Activated CD4-positive, alpha-beta T cell treated with anti-CD3 and anti-CD28 coated beads for 1 hour (primary cell): ENCODE data around the gene SYNDIG1L.
"Not testable (repeated sequence)": the region's sequence is repeated elsewhere in the genome, so short reads cannot be mapped to it uniquely, and the experiment has no call there.

Experiments
- DNase-seq: peaks from one replicate; pipeline ENCODE4 v3.0.0-alpha.2; 2020

Gene SYNDIG1L

DNA sequence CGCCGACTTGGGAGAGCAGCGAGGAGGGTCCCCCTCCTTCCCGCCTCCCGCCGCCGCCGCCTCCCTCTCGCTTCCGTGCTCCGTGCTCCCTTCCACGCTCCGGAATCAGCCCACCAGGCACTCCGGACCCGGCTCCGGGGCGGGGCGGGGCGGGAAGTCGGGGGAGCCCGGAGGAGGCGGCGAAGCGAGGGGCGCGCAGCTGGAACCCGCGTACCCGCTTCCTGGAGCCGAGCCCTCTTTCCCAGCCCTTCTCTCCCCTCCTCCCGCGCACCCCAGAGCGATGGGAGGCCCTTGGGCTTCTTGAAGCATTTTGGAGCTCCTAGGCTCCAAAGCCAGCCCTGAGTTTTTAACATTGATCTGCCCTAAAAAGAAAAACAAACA lies at the start of gene SYNDIG1L:
TSS of gene SYNDIG1L (minus strand) at position 9 of the 381 bp plus-strand sequence. CDS start 16,466 bp downstream, outside the sequence.
- DNase-seq: no peak

DNA sequence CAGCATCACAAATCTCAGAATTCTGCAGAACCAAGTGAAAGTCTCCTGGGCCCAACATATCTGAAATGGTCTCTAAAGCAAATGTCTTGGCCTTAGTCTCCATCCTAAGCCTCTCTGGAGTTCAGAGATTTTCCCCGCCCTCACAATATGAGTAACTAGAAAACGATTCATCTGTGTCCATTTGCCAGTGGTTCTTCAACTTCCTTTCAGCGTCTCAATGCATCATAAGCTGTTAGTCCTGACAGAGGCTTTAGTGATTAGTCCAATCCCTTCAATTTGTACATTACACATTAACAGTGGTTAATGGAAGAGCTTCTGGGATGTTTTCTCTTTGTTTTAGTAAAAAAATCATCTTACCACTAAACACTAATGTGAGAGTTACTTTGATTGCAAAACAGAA lies 49.7 kb upstream of the SYNDIG1L start:
- no peak for DNase-seq

DNA sequence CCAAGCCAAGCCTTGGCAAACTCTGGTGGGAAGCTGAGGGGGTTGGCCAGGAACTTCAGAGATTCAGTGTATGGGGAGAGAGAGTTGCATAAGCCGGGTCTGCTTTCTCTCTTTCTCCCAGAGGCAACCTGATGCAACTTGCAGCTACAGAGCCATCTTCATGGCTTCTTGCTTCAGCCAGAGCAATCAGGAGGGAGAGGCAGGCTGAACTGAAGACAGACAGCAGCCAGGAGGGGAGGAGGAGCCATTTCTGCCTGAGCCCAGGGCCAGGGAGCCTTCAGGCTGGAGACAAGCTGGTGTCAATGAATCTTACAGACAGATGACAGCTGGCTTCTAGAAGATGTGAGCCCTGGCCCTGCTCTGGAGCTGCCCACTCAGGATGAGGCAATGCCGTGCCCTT lies 48.4 kb upstream of the SYNDIG1L start:
- DNase-seq: no peak

DNA sequence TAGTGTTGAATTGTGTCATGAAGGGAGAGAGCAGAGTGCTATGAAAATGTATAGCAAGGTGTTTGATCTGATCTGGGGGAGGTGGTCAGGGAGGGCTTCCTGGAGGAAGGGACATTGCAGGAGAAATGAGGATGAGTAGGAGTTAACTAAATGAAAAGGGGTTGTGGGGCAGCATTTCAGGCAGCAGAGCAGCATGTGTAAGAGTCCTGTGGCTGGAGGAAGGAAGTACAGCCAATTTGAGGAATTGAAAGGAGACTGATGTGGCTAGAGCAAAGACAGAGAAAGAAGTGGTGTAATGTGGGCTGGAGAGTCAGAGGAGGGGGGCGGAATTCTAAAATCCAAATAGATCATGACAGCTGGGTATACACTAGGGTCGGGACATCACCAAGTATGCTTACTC lies 46.6 kb upstream of the SYNDIG1L start:
- DNase-seq: no peak

DNA sequence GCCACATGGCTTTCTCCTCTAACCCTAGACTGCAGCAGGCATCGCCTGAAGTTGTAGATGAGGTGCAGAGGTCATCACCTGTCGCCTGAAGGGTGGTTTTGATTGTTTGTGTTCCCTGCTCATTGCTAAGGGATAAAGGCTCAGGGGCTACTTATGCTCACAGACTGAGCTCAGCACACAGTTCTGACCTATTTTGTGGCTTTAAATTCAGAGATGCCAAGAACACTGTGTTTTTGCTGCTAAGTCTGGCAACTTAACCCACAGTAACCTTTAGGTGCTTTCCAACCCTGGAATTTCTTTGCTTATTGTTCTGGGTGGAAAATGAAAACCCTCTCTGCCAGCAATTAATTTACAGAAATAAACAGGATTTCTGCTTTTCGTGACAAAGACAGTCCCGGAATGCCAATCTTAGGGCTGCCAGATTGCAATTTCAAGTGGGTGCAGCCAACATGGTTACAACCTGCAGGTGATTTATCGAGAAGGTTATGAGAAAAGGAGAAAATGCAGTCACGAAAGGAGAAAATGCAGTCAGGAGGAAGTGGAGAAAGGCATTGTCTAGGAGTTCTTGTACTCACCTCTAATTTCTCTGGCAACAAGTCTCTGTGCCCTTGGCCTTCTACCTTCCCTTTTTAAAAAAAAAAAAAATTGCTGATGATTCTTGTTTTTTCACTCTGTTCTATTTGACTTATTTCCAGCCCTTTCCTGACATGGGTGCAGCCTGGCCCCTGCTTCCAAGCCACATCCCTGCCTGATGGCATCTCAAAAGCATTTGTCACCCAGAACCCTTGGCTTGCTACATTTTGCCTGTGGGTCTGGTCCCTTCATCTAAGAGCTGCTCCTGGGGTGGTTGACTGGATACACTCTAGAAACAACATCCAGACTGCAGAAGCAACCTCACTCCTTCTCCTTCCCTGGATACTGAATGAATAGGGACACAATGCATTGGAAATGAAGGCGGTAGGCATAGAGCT lies 43.8 kb upstream of the SYNDIG1L start:
- DNase-seq: no peak

DNA sequence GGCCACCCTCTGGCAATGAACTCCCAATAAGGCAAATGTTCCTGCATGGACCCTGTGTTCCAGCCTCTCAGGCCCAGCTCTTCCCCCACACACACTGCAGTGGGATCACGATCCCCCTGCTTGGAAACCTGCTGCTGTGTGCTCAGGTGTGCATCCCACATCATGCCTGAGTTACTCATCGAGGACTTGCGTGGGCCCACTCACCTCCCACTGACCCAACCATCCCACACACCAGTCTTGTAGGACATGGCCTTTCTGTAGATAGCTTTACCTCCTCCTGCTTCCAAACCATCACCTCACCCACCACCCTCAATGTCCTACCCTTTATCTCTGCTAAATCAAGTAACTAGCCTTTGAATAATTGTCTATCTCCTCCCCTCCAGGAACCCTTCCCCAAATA lies 42.5 kb upstream of the SYNDIG1L start:
- no peak for DNase-seq

DNA sequence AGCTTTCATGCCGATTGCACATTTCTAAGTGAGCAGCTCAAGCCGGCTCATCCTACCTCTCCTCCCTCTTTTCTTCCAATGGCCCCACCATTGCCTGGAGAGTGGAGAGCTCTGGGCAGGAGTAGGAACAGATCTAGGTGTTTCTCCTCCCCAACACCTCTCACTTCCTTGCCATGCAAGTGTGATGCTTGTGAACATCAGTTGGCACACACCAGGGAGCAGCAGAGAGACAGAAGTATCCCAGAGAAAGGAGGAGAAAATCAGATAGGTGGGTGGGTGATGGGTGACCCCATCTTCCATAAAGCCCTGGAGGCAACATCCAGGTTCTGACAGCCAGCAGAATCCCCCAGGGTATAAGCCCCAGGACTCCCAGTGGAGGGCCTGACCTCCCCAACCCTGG lies 39.3 kb upstream of the SYNDIG1L start:
- DNase-seq: no peak

DNA sequence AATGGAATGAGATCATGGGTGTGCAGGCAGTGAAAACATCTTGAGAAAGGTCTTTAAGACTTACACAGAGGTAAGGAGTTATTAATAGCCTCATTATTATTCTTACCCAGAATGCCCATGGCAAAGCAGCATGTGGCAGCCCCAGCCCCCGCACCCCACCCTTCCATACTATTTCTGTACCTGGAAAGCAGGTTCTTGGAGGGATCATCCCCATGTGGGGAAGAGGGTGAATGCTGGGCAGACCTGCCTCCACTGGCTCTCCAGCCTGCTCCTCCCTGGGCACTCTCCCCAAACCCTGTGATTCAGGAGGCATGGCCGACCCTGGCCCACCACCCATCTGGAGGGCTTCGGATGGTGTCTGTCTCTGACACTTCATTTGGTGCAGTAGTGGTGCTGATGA lies 38.8 kb upstream of the SYNDIG1L start:
- no peak for DNase-seq

DNA sequence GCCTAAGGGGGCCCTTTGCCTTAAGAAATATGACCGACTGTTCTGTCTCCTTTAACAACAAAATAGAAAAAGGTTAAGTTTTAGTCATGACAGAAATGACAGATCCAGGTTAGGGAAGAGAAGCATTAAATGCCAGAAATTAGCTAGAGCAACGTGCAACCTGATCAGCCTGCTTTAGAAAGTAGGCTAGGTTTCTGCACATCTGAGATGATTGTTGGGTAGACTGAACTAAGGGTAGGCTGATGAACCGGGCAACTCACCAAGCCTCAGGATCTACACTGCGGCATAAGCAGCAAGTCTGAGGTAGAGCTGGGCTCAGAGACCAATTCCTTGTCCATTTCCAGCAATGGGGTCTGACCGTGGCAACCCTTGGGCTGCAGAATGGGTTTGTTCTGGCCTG lies 37.7 kb upstream of the SYNDIG1L start:
- DNase-seq: no peak

DNA sequence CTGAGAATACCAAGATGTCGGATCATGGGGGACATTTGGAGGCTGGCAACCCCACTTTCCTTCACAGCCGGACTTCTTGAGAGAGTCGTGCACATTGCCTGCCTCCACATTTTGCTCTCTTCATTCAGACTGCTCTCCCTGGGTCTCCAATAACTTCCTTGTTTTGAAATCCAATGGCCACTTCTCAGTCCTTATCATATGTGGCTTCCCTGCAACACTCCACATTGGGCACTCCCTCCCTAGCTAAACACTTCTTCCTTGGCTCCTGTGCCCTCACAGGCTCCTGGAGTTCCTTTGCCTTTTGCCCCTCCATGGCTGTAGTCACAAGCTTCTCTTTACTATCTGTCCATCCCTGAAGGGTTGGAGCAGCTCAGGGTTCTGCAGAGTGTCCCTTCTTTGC lies 37.0 kb upstream of the SYNDIG1L start:
- no peak for DNase-seq

DNA sequence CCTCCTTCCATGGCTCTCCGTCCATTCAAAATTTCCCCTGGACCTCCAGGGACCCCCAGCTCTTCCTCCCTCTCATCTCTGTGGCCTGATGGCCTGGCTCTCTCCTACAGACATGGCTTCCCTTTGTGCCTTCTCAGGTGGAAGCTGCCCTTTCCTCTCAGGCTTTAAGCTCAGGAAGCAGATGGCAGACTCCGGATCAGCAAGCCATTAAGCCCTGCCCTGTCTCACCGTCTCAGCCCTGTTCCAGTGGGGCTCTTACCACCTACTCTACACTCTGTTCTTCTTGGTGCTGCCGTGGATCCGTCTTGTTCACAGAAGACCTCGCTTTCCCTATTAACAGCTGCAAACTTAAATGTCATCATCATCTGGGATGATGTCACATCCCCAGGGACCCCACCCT lies 34.0 kb upstream of the SYNDIG1L start:
- DNase-seq: no peak

DNA sequence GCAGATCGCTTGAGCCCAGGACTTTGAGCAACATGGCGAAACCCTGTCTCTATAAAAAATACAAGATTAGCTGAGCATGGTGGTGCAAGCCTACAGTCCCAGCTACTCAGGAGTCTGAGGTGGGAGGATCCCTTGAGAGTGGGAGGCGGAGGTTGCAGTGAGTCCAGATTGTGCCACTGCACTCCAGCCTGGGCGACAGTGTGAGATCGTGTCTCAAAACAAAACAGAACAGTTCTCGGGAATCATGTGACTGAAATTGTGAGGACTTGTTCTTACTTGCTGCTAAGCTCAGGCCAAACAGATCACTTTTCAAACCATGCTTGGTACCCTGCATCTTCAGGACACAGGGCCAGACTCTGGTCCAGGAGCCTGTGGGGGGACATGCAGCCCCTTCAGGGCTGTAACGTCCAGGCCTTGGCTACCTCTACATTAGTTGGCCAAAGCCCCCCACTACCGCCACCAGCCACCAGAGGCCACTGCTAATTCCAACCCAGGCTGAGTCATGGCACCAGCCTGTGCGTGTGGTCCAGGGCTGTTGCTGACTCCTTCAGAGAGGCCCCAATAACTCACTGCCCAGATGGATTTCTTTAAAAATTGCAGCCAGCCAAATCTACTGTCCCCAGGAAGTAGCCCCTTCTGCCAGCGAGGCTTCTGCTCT lies 33.4 kb upstream of the SYNDIG1L start:
- peak; percentile 13 for DNase-seq

DNA sequence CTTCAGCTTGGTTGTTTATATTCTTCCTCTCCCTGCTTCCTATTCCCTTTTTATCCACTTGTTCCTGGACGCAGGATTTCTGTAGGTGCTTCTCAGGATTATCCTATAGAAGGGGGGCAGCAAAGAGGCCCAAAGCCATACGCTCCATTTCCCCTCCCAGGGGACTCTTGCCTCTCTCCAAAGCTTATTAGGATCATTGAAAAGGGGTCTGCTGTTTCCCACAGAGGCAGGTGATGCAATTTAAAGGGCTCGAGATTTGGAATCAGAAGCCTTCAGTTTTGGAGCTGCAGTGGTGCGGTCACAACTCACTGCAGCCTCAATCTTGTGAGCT lies 31.5 kb upstream of the SYNDIG1L start:
- DNase-seq: no peak

DNA sequence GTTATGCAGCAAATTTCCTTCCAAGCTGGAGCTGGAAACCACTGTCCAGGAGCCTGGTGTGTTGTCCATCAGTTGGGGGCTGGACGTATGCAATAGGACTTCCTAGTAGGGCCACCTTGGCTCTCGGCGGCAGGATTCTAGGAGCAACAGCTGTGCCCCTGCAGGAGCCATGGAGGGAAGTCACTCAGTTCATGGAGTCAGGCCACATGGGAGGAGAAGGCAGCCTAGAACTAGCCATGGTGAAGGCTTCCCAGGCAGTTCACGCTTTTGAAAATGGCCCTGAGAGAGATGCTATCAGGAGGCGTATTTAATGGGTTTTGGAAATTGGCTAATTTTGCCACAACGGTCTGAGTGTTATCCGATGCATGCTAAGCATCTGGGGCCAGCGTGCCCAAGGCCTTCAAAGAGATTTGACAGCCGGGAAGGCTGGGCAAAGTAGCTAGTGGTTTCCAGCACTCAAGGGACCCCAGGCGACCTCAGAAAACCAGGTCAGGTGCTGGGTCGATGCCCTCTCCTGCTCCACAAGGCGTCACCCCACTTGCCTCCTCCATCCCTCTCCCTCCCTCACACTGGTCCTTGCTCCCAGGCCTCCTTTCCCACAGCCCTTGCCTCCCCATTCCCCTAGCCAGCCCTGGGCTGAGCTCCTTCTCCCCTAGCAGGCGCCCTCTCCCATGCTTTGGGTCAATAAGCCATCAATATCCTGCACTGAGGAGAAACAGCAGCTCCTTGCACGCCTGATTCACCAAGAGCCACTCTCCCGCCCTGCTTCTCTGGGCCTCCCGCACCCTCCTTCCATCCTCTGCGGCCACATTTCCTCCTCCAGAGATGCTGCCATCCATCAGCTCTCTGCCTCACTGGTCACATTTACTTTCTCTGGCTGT lies 30.9 kb upstream of the SYNDIG1L start:
- DNase-seq: no peak

DNA sequence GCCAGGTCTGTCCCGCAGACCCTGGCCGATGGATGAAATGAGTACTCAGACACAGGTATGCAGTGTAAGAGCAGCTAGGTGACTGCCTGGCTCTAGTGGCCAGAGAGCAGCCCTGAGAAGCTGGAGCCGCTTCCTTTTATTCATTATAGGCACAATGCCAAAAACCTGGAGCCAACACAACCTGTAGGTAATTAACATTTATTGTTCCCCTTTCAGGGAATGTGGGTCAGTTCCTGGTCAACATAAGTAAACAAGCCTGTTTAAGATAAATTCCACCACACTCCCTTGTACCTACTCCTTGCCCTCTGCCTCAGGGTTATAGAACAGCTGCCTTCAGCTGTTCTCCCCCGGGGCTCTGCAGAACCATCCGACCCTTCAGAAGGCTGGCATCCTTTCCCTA lies 28.4 kb upstream of the SYNDIG1L start:
- DNase-seq: not testable (repeated sequence)

DNA sequence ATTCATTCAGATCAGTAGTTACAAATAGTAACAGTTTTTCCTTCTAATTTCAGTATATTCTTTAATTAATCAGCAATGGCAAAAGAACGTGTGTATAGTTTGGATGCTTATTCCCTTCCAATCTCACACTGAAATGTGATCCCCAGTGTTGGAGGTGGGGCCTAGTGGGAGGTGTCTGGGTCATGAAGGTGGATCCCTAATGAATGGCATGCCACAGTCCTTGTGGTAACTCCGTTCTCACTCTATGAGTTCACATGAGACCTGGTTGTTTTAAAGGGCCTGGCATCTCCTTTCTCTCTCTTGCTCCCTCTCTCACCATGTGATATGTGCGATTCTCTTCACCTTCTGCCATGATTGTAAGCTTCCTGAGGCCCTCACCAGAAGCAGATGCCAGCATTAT lies 18.9 kb upstream of the SYNDIG1L start:
- DNase-seq: no peak

DNA sequence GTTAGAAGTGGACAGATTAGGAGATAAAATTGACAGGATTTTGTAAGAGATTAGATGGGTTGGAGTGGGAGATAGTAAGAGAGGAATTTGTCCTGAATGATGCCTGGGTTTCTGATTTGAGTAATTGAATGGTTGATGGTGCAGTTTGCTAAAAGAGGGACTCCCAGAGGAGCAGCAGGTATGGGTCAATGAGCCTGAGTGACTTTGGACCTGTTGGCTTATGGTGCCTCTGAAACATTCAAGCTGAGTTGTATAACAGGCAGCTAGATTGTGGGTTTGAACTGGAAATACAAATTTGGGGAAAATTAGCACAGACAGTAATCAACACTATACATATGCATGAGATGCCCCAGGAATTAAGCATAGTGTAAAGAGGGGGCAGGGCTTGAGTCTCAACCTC lies 16.7 kb upstream of the SYNDIG1L start:
- DNase-seq: no peak

DNA sequence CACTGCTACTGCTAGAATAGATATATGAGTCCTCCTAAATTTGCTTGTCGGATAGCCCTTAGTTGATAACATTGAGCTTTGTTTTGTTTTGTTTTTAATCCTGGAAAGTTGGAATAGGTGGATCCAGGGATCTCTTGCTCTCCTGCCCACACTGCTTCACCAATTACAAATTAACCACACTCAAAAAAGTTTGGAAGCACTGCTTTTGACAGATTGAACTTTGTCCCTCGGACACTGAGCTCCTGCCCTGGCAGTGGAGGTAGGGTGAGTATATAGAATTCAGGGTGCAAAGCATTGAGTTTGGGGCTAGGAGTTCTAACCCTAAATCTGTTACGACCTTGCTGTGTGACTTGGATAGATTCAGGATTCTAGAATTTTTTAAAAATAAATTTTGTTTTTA lies 15.1 kb upstream of the SYNDIG1L start:
- DNase-seq: no peak

DNA sequence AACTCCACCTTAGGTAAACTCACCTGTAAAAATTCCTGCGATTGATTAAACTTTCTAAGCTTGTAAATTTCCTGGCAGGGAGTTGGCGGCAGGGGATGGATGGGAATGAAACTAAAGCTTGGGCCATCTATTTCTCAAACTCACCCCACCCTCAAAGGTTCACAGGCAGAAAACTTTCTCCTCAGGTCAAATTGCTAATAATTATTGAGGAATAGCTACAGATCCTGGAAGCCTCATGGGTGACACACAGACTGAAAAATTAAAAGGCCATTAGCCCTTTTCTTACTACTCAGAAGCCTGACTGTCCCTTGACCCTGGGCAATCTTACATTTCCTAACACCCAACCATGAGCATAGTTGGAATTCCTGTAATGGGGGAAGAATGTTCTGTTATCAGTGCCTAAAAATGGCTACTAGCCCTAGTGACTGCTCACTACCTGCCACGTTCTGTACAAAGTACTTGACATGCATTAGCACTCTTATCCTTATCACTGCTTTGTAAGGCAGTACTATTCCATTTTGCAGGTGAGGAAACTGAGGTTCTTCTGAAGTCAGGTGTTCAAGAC lies 12.4 kb upstream of the SYNDIG1L start:
- DNase-seq: no peak

DNA sequence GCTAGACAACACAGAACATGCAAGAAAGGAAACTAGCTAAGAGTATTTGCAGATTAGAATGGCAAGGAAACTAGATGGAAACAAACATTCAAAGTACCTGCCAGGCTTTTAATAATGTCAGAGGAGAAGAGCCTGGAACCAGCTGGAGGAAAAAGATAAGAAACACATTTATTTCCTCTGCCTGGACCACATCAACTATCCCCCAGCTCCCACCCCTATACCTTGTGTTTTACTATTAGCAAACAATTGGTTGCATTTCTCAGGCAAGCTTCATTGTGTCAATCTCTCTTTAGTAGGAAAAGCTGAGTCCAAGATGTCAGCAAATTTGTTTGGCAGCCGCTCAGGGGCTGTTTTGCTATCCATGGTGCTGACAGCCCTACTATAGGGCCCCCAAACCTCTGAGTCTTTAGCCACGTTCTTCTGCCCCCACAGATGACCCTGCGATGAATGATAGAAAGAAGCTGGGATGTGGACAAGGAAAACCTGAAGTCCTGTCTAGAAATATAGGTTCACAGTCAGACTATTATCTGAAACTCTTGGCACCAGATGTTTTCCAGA lies 11.6 kb upstream of the SYNDIG1L start:
- DNase-seq: no peak

DNA sequence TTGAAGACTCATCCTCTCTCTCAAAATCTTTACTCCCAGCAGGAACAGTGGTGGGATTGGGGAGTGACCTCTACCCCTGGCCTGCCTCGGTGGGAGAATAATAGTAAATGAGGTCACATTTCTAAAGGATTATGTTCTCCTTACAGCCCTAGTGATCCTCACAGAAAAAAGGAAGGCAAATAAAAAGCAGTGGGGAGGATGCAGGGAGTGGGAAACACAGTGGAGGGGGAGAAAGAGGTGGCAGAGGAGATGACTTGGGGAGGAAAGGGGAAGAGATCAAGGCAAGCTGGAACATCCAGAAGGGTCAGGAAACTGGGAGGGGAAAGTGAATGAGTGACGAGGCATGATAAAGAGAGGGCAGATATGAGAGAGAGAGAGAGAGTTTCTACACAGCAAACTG lies 8.3 kb upstream of the SYNDIG1L start:
- no peak for DNase-seq

DNA sequence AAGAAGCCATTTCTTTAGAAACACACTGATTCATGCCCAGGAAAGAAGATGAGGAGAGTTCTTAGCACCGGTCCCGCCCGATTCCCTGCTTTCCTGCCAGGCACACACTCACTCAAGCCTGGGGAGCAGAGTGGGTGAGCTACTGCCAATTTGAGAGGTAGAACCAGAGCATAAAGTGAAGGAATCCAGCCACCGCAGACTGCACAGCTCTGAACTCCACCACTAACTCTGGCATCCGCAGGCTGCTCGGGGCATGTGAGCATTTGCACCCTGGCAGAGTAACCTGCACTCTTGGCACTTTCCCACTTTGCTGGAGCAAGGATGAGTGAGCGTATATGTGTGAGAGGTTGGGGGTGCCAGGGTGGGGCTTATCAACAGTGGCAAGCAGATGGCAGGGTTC lies 4.0 kb upstream of the SYNDIG1L start:
- no peak for DNase-seq

DNA sequence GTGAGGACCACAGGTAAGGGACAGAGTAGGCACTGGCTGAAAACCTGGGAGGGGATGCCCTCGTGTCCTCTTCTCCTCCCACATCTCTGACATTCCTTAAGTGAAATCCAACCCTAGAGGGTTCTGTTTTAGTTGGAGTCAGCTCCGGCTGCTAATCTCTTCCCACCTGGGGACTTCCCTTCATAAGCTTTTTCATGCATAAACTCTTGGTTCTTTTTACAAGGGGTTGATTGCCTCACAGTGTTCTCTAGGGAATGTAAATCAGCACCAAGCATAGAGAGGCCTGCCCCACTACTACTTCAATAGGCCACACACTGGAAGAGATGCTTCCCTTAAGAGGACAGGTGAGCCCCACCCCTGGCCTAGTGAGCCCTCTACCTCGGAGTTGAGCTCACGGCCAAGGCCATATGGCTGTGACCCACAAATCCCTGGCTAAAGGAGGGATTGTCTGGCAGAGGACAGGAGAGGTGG lies 3.2 kb upstream of the SYNDIG1L start:
- DNase-seq: no peak
